ENCODE measurements around the gene ZNF669. TPM values are rescaled to one million over a fixed set of nuclear protein-coding genes. Genes with fewer than 3 reads are reported as not detected.

ZNF669 gene
- total RNA-seq, 1 experiment from 2014 or later: 19.5 TPM

DNA sequence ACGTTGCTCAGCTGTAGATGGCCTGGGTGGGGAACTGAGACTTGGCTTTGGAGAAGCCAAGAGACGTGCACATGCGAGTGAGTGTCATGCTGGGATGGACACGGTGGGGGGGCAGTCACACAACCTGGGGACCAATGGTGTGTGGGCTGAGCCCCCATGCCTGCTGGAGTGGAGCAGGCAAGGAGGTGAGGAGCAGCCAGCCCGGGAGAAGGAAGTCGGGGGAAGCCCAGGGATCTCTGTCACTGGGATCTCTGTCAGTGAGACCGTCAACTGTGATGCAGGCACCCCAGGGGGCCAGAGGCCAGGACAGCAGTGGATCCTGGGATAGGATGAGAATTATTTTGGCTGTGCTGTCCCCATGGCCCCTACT is 11.0 kb upstream of the ZNF669 start:
- H3T11ph ChIP-seq (ENCODE audit: low read length): no peak overlapping the region
- Mint-ChIP-seq H3K4me3 (peak overlapping the region in 1 of 2 experiments; percentile 59; a peak in 1 of 5 replicates), H3K4me1 (peaks cover 4 to 11% of the 10 kb centered on the region in 2 experiments), H3K36me3 (ENCODE audit: insufficient read depth in 1 of 3, low read depth in 3 of 3) (peaks cover 0 to 2% (median 0%) of the 10 kb centered on the region in 3 experiments; a peak in 1 of 7 replicates), H3K27me3 (ENCODE audit: low read depth) (peaks cover 36% of the 10 kb centered on the region), H3K9me3 (peaks cover 0 to 5% of the 10 kb centered on the region in 2 experiments), H3K27ac (no peak overlapping the region)
- H3K9me3 ChIP-seq (ENCODE audit: control insufficient read depth, low read depth, low read length): no peaks in the 10 kb centered on the region
- no peak overlapping the region for H2AK5ac ChIP-seq (ENCODE audit: insufficient read length, low read length)
- H3K23ac ChIP-seq (ENCODE audit: insufficient read length, low read depth, low read length): no peak overlapping the region
- H2BK5ac ChIP-seq (ENCODE audit: insufficient read length, low read length): no peak overlapping the region
- H3K4me1 ChIP-seq (ENCODE audit: insufficient read depth, low read length): no peaks in the 10 kb centered on the region; the same call in 1 of the 2 replicates
- H4K5ac ChIP-seq (ENCODE audit: insufficient read length, low read depth, low read length): no peak overlapping the region
- H3K27me3 ChIP-seq (ENCODE audit: insufficient read depth, low read length): peaks cover 4% of the 10 kb centered on the region; the same call in 1 of the 2 replicates
- H4K20me1 ChIP-seq (ENCODE audit: control insufficient read depth, insufficient read depth, insufficient read length): no peaks in the 10 kb centered on the region
- no peak overlapping the region for H3K4me2 ChIP-seq (ENCODE audit: insufficient read depth, insufficient read length, low read length)
- H3K23me2 ChIP-seq (ENCODE audit: insufficient read length, low read depth, low read length, poor library complexity, severe bottlenecking): peaks cover 8% of the 10 kb centered on the region
- H3K4ac ChIP-seq (ENCODE audit: low read depth, low read length): no peak overlapping the region
- H4K91ac ChIP-seq (ENCODE audit: insufficient read length, low read depth, low read length): no peak overlapping the region
- no peak for DNase-seq
- H3K18ac ChIP-seq (ENCODE audit: insufficient read length, low read depth, low read length): no peak overlapping the region
- no peak overlapping the region for H4K8ac ChIP-seq (replicated peaks; ENCODE audit: insufficient read length, low read depth, low read length)
- H3K14ac ChIP-seq (ENCODE audit: insufficient read depth, low read length): no peak overlapping the region
- WGBS (ENCODE audit: extremely low coverage, insufficient read length, low lambda C conversion rate): no CpG with 5 or more reads among the region's 7 CpGs
- no peaks in the 10 kb centered on the region for H3K79me2 ChIP-seq (ENCODE audit: insufficient read depth, low read length)
- no peak overlapping the region for H2BK12ac ChIP-seq (ENCODE audit: insufficient read length, low read depth, low read length)
- H3K79me1 ChIP-seq (ENCODE audit: insufficient read depth, low read depth, low read length, poor library complexity, severe bottlenecking): no peaks in the 10 kb centered on the region
- TF ChIP-seq, protein P1, sequence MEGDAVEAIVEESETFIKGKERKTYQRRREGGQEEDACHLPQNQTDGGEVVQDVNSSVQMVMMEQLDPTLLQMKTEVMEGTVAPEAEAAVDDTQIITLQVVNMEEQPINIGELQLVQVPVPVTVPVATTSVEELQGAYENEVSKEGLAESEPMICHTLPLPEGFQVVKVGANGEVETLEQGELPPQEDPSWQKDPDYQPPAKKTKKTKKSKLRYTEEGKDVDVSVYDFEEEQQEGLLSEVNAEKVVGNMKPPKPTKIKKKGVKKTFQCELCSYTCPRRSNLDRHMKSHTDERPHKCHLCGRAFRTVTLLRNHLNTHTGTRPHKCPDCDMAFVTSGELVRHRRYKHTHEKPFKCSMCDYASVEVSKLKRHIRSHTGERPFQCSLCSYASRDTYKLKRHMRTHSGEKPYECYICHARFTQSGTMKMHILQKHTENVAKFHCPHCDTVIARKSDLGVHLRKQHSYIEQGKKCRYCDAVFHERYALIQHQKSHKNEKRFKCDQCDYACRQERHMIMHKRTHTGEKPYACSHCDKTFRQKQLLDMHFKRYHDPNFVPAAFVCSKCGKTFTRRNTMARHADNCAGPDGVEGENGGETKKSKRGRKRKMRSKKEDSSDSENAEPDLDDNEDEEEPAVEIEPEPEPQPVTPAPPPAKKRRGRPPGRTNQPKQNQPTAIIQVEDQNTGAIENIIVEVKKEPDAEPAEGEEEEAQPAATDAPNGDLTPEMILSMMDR (conservative IDR thresholded peaks at IDR 0.05): no peak
- no peak overlapping the region for H3K27ac ChIP-seq (ENCODE audit: insufficient read length, low read depth, low read length)
- no peak overlapping the region for H2BK15ac ChIP-seq (ENCODE audit: low read depth, low read length)
- no peak overlapping the region for H3K9ac ChIP-seq (ENCODE audit: extremely low read depth, insufficient read length, low read length)
- H2BK20ac ChIP-seq (ENCODE audit: low read depth, low read length, poor library complexity, severe bottlenecking): no peak overlapping the region
- H2AFZ ChIP-seq (ENCODE audit: low read length): no peak overlapping the region
- H2BK120ac ChIP-seq (ENCODE audit: low read depth, low read length, poor library complexity, severe bottlenecking): no peak overlapping the region
- no peak overlapping the region for H3K56ac ChIP-seq (ENCODE audit: insufficient read length, low read depth, low read length)

Measured in H9 (cell line).